ENCODE results near the gene STXBP6. TPM values are rescaled to one million over a fixed set of nuclear protein-coding genes. Genes with fewer than 3 reads are reported as not detected.
A peak's percentile ranks its signal among the peaks of the same experiment; 100 is the strongest.

The STXBP6 gene
- total RNA-seq, 1 donor from 2014 or later, result 29.4 TPM

DNA sequence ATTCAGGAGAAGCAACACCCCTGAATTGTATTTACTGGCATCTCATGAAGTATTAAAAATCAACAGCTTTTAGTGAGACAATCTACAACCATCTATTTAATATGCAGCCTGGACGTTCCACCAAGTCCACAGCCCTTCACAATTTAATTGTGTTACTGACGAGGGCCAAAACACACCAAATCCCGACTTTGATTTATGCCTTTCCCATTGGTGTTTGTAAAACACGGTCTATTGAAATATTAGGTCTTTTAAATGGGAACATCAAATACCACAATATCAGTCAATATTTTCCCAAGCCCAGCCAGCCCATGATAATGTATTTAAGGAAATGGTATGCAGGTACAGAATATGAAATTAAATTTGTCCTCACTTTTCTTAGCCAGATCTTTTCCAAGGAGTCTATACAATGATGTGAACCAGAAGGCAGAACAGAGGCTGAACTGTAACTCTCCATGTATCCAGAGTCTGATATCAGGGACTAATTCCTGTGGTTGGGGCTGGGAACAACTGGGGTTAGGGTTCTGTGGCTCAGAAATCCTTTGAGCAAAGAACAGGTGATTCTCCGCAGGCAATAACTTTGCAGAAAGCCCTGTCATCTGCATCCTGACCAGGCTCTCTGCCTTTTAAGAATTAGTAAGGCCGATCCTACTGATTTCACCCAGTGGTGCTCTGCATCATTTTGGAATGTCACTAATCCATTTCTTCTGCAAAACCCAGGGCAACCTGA is 236.7 kb downstream of the STXBP6 start:
- Histone ChIP-seq H3K4me3 (no peak overlapping the region), H3K4me1 (peaks cover 12% of the 10 kb centered on the region), H3K27ac (no peak overlapping the region), H3K36me3 (no peaks in the 10 kb centered on the region), H3K27me3 (ENCODE audit: low read depth) (no peaks in the 10 kb centered on the region), H3K9me3 (no peaks in the 10 kb centered on the region)
- intact Hi-C loops (cut with DNase I), result no loop called here
- DNase-seq (no peak), ATAC-seq (no peak)
- TF ChIP-seq, protein P1, sequence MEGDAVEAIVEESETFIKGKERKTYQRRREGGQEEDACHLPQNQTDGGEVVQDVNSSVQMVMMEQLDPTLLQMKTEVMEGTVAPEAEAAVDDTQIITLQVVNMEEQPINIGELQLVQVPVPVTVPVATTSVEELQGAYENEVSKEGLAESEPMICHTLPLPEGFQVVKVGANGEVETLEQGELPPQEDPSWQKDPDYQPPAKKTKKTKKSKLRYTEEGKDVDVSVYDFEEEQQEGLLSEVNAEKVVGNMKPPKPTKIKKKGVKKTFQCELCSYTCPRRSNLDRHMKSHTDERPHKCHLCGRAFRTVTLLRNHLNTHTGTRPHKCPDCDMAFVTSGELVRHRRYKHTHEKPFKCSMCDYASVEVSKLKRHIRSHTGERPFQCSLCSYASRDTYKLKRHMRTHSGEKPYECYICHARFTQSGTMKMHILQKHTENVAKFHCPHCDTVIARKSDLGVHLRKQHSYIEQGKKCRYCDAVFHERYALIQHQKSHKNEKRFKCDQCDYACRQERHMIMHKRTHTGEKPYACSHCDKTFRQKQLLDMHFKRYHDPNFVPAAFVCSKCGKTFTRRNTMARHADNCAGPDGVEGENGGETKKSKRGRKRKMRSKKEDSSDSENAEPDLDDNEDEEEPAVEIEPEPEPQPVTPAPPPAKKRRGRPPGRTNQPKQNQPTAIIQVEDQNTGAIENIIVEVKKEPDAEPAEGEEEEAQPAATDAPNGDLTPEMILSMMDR (IDR thresholded peaks at IDR 0.05), result no peak

DNA sequence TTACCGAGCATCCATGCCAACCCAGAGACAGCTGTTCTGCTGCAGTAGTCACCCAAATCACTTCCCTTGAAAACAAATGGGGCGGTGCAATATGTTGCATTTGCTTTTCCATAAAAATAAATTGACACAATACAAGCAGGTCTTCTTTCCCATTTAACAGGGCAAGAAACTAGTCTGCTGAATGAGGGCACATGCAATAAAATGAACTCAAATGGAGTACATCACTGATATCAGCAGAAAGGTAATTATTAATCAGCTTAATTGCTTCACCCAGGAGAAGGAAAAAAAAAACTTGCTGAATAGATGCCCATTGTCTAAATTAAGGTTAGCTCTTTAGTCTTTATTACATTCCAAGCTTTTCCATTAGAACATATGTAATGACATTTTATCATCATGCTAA is 240.8 kb downstream of the STXBP6 start:
- TF ChIP-seq, protein P1 (IDR thresholded peaks at IDR 0.05), result no peak

DNA sequence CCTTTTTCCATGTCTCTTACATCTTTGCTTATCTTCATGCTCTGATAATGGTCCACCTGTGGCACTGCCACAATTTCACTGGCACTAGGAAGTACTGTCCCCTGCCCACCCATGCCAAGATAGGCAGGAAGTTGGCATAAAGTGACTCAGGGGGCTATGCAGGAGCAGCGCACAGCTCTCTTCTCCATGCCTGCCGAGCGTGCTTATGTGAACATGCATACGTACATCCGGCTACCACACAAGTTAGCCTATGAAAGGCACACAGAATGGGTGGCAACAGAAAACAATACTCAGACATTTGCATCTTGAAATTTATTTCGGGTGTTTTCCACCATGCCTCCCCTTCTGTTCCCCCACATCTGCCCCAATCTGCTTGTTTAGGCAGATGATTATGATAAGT is 241.5 kb downstream of the STXBP6 start:
- Histone ChIP-seq H3K27ac (no peak overlapping the region), H3K9me3 (no peaks in the 10 kb centered on the region), H3K4me3 (no peak overlapping the region), H3K4me1 (no peaks in the 10 kb centered on the region), H3K27me3 (ENCODE audit: low read depth) (no peaks in the 10 kb centered on the region), H3K36me3 (no peaks in the 10 kb centered on the region)
- intact Hi-C loops (cut with DNase I), result loop anchor here (10.0 kb wide), 2 partner anchors 236 to 326 kb away; no protein-coding TSS in a partner anchor
- ATAC-seq (no peak), DNase-seq (no peak)
- TF ChIP-seq, protein P1 (IDR thresholded peaks at IDR 0.05), result no peak

More for the DNA sequence above, 240.8 kb downstream of the STXBP6 start:
- no peak overlapping the region for H3K27ac ChIP-seq
- no peak for ATAC-seq
- DNase-seq, result no peak
- H3K4me1 ChIP-seq, result no peaks in the 10 kb centered on the region
- H3K36me3 ChIP-seq, result no peaks in the 10 kb centered on the region
- H3K9me3 ChIP-seq, result no peaks in the 10 kb centered on the region
- intact Hi-C loops (cut with DNase I), result loop anchor here (10.0 kb wide), 2 partner anchors 236 to 326 kb away; no protein-coding TSS in a partner anchor
- H3K4me3 ChIP-seq, result no peak overlapping the region
- no peaks in the 10 kb centered on the region for H3K27me3 ChIP-seq (ENCODE audit: low read depth)

DNA sequence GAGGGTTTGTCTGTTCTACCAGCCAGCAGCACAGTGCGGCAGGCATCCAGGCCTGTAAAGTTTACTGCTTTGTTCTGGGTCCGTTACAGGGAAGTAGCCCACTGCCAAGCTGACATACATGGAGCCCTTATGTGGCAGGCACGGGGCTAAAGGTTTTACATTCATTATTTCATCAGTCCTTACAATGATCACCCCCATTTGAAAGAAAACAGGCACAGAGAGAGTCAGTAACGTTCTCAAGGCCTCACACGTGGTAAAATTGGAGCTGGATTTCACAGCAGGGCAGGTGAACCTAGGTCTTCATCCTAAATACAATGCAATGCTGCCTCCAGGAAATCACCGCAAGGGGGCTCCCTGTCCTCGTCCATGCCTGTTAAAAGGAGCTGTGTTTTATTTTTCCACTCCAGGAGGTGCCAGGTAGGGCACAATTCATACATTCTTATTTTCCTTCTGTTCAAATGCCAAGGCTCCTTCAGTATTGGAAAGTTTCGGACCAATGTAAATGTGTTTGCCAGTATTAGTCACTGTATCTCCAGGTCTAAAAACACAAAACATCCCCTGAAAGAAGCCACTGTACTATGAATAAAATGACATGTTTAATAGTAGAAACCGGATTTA is 243.8 kb downstream of the STXBP6 start:
- peak; percentile 74 to 87 for ATAC-seq
- H3K27ac ChIP-seq, result no peak overlapping the region
- no peaks in the 10 kb centered on the region for H3K36me3 ChIP-seq
- peak; percentile 61 for DNase-seq
- H3K9me3 ChIP-seq, result no peaks in the 10 kb centered on the region
- H3K4me1 ChIP-seq, result no peaks in the 10 kb centered on the region
- H3K27me3 ChIP-seq (ENCODE audit: low read depth), result no peaks in the 10 kb centered on the region
- no peak overlapping the region for H3K4me3 ChIP-seq
- TF ChIP-seq, protein P1 (IDR thresholded peaks at IDR 0.05), result peak; percentile 81
- intact Hi-C loops (cut with DNase I), result loop anchor here (10.0 kb wide), 2 partner anchors 239 to 329 kb away; no protein-coding TSS in a partner anchor

DNA sequence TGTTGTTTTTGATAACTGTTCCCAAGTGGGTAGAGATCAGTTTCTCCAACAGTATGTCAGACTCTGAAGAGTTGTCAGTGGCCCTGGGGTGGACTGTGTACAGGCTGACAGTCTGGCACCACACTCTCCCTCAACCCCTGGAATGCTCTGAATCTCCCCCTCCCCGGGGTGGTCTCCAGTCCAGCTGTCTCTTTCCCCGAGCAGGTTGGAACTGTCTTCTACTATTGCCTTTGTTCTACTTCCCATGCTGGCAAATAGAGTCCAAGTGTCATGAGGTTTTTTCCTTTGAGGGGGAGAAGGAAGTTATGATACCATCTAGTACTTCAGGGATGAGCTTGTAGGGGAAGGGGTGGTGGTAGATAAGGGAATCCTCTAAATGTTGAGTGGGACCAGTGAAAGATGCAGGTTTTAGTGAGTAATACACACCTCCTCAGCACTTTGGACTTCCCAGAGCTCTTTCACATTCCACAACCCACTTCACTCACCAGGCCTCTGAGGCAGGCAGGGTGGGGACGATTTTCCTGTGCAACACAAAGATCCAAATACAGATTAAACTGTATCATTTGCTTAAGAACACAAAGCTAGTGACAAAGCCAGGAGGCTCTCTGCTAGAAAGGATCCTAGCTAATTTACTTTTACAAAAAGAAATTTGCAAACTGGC is 245.3 kb downstream of the STXBP6 start:
- H3K27ac ChIP-seq, result no peak overlapping the region
- no peaks in the 10 kb centered on the region for H3K27me3 ChIP-seq (ENCODE audit: low read depth)
- DNase-seq (no peak), ATAC-seq (peak; percentile 63 to 86)
- H3K9me3 ChIP-seq, result no peaks in the 10 kb centered on the region
- intact Hi-C loops (cut with DNase I), result loop anchor here (10.0 kb wide), 2 partner anchors 240 to 330 kb away; no protein-coding TSS in a partner anchor
- H3K4me1 ChIP-seq, result no peaks in the 10 kb centered on the region
- H3K36me3 ChIP-seq, result no peaks in the 10 kb centered on the region
- no peak overlapping the region for H3K4me3 ChIP-seq
- TF ChIP-seq, protein P1 (IDR thresholded peaks at IDR 0.05), result no peak

Measured in lower lobe of right lung (tissue), 2 donors.